HG03565 (cell line): Measurements from ENCODE around the gene POU4F3.

Source experiments
- ATAC-seq: cut with Tn5 transposase; IDR thresholded peaks from one replicate; pipeline ENCODE4 v1.9.1; 2021; ENCODE audit warnings: mild to moderate bottlenecking, moderate library complexity; ENCODE audit not compliant: unreplicated experiment

Gene POU4F3

GRCh38 chr5:146390469-146390868, 51.8 kb downstream of the POU4F3 start:
- no peak for ATAC-seq
